SJCRH30 (cell line): ENCODE results near the gene DDX49. TPM values are rescaled to one million over a fixed set of nuclear protein-coding genes. Genes with fewer than 3 reads are reported as not detected.

ENCODE experiments used
- total RNA-seq: library from RNA; depleted of rRNA; stranded (reverse); fragments of >200 nt; shearing (Covaris generic); gene quantifications from 2 replicates; pipeline ENCODE4 v1.2.3, GENCODE V29; 2014; rRNA removed

Gene DDX49
- total RNA-seq, 1 experiment from 2014 or later = 41.8 TPM

Other genes with a start within 250 kb of the DDX49 start
- gene CRTC1, start 236.0 kb upstream of the DDX49 start, total RNA-seq = 2.4 and 3.5 TPM in 2 replicates
- not detected in 2 replicates for gene COMP, start 128.4 kb upstream of the DDX49 start, total RNA-seq
- 50.4 and 53.0 TPM in 2 replicates for gene UPF1, start 87.8 kb upstream of the DDX49 start, total RNA-seq
- 6.1 TPM in 2 replicates for gene CERS1, start 23.6 kb upstream of the DDX49 start, total RNA-seq
- 120 and 134 TPM in 2 replicates for gene COPE, start 328 bp upstream of the DDX49 start, total RNA-seq
- gene HOMER3, start 21.5 kb downstream of the DDX49 start, total RNA-seq = 23.9 and 28.1 TPM in 2 replicates
- 47.7 and 57.4 TPM in 2 replicates for gene SUGP2, start 113.8 kb downstream of the DDX49 start, total RNA-seq
- gene ARMC6, start 113.9 kb downstream of the DDX49 start, total RNA-seq = 48.6 and 55.6 TPM in 2 replicates
- 6.8 and 8.0 TPM in 2 replicates for gene SLC25A42, start 144.3 kb downstream of the DDX49 start, total RNA-seq
- 23.3 and 23.4 TPM in 2 replicates for gene TMEM161A, start 218.8 kb downstream of the DDX49 start, total RNA-seq